PC-9 (cell line): ENCODE measurements around the gene LAMC2. TPM values are rescaled to one million over a fixed set of nuclear protein-coding genes. Genes with fewer than 3 reads are reported as not detected.

Experiments
- BruUV-seq: library from RNA; stranded (reverse); fragments of 400-500 nt; replicated peaks from 2 replicates; lab custom pipeline; 2021; lab: Mats Ljungman, UMichigan
- CTCF ChIA-PET: fragments of 300-600 bp; sonication (Branson Sonifier 250); formaldehyde crosslinking; loops from one replicate; lab custom pipeline; 2022; ENCODE audit warnings: antibody characterized with exemption; lab: Charles Lee
- POLR2A ChIA-PET: fragments of 300-600 bp; sonication (Branson Sonifier 250); formaldehyde crosslinking; loops from one replicate; lab custom pipeline; 2022; ENCODE audit warnings: antibody characterized with exemption; ENCODE audit not compliant: unreplicated experiment; lab: Charles Lee
- DNase-seq, 2 experiments: peaks; one replicate each; pipeline versions ENCODE4 v3.0.0 to v3.0.0-alpha.2; 2015 to 2022; ENCODE audit warnings: mixed read lengths in 1 of 2
- H2AFZ ChIP-seq: fragments of 200-600 bp; sonication (generic); 2 replicates; pipeline ENCODE4 v1.8.1; 2017; ENCODE audit warnings: antibody characterized with exemption
- H3F3A ChIP-seq: fragments of 200-600 bp; sonication (generic); 2 replicates; pipeline ENCODE4 v1.8.1; 2017; ENCODE audit warnings: antibody characterized with exemption, mild to moderate bottlenecking, low read depth; ENCODE audit not compliant: insufficient read depth
- H3K27ac ChIP-seq: fragments of 200-600 bp; sonication (generic); 2 replicates; pipeline ENCODE4 v1.6.1; 2016; ENCODE audit warnings: mixed run types
- H3K27me3 ChIP-seq: fragments of 200-600 bp; sonication (generic); 2 replicates; pipeline ENCODE4 v1.6.1; 2016; ENCODE audit warnings: low read depth, mixed run types; ENCODE audit not compliant: insufficient read depth
- H3K36me3 ChIP-seq: fragments of 200-600 bp; sonication (generic); 2 replicates; pipeline ENCODE4 v1.6.1; 2016; ENCODE audit warnings: low read depth, mixed run types
- H3K4me1 ChIP-seq: fragments of 200-600 bp; sonication (generic); replicated peaks from 2 replicates; pipeline ENCODE4 v1.6.1; 2016; ENCODE audit warnings: mixed run types; ENCODE audit not compliant: insufficient read depth
- H3K4me2 ChIP-seq: fragments of 200-600 bp; sonication (generic); 2 replicates; pipeline ENCODE4 v1.6.1; 2017; ENCODE audit warnings: mixed run types
- H3K4me3 ChIP-seq: fragments of 200-600 bp; sonication (generic); 2 replicates; pipeline ENCODE4 v1.6.1; 2016; ENCODE audit warnings: mixed run types
- H3K79me2 ChIP-seq: fragments of 200-600 bp; sonication (generic); 2 replicates; pipeline ENCODE4 v1.6.1; 2017; ENCODE audit warnings: low read depth, mixed run types
- H3K9me2 ChIP-seq: fragments of 200-600 bp; sonication (generic); 2 replicates; pipeline ENCODE4 v1.8.1; 2017; ENCODE audit warnings: mild to moderate bottlenecking; ENCODE audit not compliant: insufficient read depth
- H3K9me3 ChIP-seq: fragments of 200-600 bp; sonication (generic); 2 replicates; pipeline ENCODE4 v1.8.1; 2016; ENCODE audit warnings: low read depth; ENCODE audit not compliant: insufficient read depth
- H4K20me1 ChIP-seq: fragments of 200-600 bp; sonication (generic); 2 replicates; pipeline ENCODE4 v1.8.1; 2017; ENCODE audit not compliant: insufficient read depth
- EZH2 ChIP-seq: fragments of 200-600 bp; sonication (generic); IDR thresholded peaks from 2 replicates; pipeline ENCODE4 v1.8.0; 2017; ENCODE audit warnings: antibody characterized with exemption, low read depth
- intact Hi-C: fragments of 100-400 bp; cut with micrococcal nuclease; formaldehyde crosslinking; loops from one replicate; pipeline ENCODE4 v1.10.0; 2022; ENCODE audit not compliant: unreplicated experiment
- total RNA-seq: library from RNA; stranded (reverse); gene quantifications from 2 replicates; pipeline ENCODE4 v1.2.3, GENCODE V29; 2021
- TF ChIP-seq, protein P1 (sequence below): fragments of 200-600 bp; sonication (generic); conservative IDR thresholded peaks from 2 replicates; pipeline ENCODE4 v1.6.1; 2017; ENCODE audit warnings: mixed run types, antibody characterized with exemption, mild to moderate bottlenecking, moderate library complexity

Gene LAMC2
- total RNA-seq, 1 experiment from 2014 or later, result 109 TPM

DNA sequence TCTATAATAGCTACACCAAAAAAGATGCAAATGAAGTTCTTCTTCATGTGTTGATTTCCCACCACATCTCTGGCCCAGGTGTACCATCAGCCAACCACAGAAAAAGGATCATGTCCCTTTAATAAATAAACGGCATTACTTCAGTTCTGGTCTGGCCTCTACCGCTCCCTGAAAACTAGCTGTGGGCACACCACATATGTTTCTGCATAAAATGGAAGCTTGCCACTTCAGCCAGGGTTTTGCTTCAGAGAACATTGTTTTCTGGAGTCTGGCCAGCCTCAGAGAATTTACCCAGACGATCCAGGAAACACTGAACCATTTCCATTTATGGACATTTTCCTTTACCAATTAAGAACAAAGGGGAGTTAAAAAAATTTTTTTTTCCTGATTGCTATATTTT is 5.8 kb upstream of the LAMC2 start:
- Histone ChIP-seq H3K79me2 (no peaks in the 10 kb centered on the region), H3K4me2 (peak overlapping the region; percentile 40), H3K27ac (peak overlapping the region; percentile 49), H3K9me3 (no peaks in the 10 kb centered on the region), H3K4me3 (no peak overlapping the region), H3K4me1 (peaks cover 21% of the 10 kb centered on the region), H3F3A (peaks cover 23% of the 10 kb centered on the region; the same call in 1 of the 2 replicates), H3K27me3 (no peaks in the 10 kb centered on the region), H4K20me1 (no peaks in the 10 kb centered on the region), H3K9me2 (no peaks in the 10 kb centered on the region), H3K36me3 (no peaks in the 10 kb centered on the region), H2AFZ (peak overlapping the region; percentile 12; the same call in 1 of the 2 replicates)
- ChIA-PET POLR2A (interaction anchor here (1.1 kb wide), 1 partner anchor 153 kb away, joined by 3 read pairs; no protein-coding TSS in a partner anchor), CTCF (no interaction called here)
- no TSS peak for BruUV-seq
- no peak for DNase-seq
- TF ChIP-seq EZH2, result no peak
- TF ChIP-seq, protein P1, sequence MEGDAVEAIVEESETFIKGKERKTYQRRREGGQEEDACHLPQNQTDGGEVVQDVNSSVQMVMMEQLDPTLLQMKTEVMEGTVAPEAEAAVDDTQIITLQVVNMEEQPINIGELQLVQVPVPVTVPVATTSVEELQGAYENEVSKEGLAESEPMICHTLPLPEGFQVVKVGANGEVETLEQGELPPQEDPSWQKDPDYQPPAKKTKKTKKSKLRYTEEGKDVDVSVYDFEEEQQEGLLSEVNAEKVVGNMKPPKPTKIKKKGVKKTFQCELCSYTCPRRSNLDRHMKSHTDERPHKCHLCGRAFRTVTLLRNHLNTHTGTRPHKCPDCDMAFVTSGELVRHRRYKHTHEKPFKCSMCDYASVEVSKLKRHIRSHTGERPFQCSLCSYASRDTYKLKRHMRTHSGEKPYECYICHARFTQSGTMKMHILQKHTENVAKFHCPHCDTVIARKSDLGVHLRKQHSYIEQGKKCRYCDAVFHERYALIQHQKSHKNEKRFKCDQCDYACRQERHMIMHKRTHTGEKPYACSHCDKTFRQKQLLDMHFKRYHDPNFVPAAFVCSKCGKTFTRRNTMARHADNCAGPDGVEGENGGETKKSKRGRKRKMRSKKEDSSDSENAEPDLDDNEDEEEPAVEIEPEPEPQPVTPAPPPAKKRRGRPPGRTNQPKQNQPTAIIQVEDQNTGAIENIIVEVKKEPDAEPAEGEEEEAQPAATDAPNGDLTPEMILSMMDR, result no peak
- intact Hi-C loops, result loop anchor here (1.0 kb wide), 2 partner anchors 16 to 20 kb away; no protein-coding TSS in a partner anchor

DNA sequence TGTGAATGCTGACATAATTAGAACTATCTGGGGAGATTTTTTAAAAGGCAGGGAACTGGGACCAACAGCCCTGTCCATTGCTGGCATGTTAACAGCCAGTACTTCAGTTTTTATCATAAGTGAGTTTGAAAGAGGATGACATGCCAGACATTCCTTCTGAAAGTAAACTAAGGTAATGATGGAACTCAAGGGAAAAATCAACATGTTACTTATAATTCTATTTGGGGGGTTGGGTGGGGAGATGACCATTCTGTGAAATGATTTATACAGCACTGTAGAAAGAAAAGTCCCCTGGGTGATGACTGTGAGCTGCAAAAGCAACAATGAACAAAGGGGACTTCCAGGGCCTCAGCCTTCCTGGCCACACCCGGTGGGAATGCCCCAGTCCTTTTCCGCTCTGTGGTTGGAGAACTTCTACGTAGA is 5.4 kb upstream of the LAMC2 start:
- POLR2A ChIA-PET, result interaction anchor here (0.7 to 1.1 kb wide), 2 partner anchors 120 to 154 kb away, joined by 3 to 5 read pairs; no protein-coding TSS in a partner anchor

DNA sequence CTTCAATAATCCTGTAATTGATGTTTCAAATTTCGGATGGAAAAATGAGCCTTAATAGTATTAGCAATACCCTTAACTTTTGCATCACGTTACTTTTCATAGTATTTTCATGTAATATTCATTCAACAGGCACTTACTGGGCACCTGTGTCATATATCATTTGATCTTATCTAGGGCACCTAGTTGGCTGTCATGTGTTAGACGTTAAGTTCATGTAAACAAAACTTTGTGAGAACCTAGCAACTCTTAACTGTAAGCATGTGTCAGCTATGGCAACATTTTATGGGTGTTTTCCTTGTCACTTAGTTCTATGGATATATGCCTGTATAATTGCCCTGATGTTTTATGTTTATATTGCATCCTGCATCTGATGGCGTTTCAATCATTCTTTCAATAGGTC is 777 bp downstream of the LAMC2 start:
- H3K79me2 ChIP-seq, result peaks cover 54% of the 10 kb centered on the region
- H3K4me1 ChIP-seq, result peaks cover 44% of the 10 kb centered on the region
- no peaks in the 10 kb centered on the region for H3K9me2 ChIP-seq
- H3K27ac ChIP-seq, result peak overlapping the region; percentile 85
- H3K4me2 ChIP-seq, result peak overlapping the region; percentile 83
- H3K36me3 ChIP-seq, result no peaks in the 10 kb centered on the region
- peak overlapping the region; percentile 75 for H3K4me3 ChIP-seq
- peak in 1 of 2 experiments; percentile 52 for DNase-seq
- no peaks in the 10 kb centered on the region for H3K27me3 ChIP-seq
- no peaks in the 10 kb centered on the region for H4K20me1 ChIP-seq
- intact Hi-C loops, result loop anchor here (1.0 to 2.0 kb wide), 5 partner anchors 27 to 225 kb away; no protein-coding TSS in a partner anchor
- BruUV-seq, result no TSS peak
- H2AFZ ChIP-seq, result peak overlapping the region; percentile 80
- ChIA-PET CTCF (interaction anchor here (0.9 kb wide), 1 partner anchor 165 kb away, joined by 3 read pairs; no protein-coding TSS in a partner anchor), POLR2A (interaction anchor here (0.6 kb wide), 2 partner anchors 38 to 212 kb away, joined by 3 to 4 read pairs; no protein-coding TSS in a partner anchor)
- no peak for TF ChIP-seq EZH2
- TF ChIP-seq, protein P1, result no peak
- no peaks in the 10 kb centered on the region for H3K9me3 ChIP-seq
- peaks cover 23% of the 10 kb centered on the region for H3F3A ChIP-seq

More for the DNA sequence above, 5.4 kb upstream of the LAMC2 start:
- Histone ChIP-seq H3K27me3 (no peaks in the 10 kb centered on the region), H3K36me3 (no peaks in the 10 kb centered on the region), H3F3A (peaks cover 27% of the 10 kb centered on the region), H3K9me2 (no peaks in the 10 kb centered on the region), H2AFZ (peak overlapping the region; percentile 12; the same call in 1 of the 2 replicates), H3K4me3 (no peak overlapping the region), H3K4me2 (peak overlapping the region; percentile 40), H4K20me1 (no peaks in the 10 kb centered on the region), H3K79me2 (no peaks in the 10 kb centered on the region), H3K4me1 (peaks cover 26% of the 10 kb centered on the region), H3K27ac (peak overlapping the region; percentile 49), H3K9me3 (no peaks in the 10 kb centered on the region)
- CTCF ChIA-PET, result no interaction called here
- peak in 1 of 2 experiments; percentile 47 for DNase-seq
- no TSS peak for BruUV-seq
- no peak for TF ChIP-seq EZH2
- TF ChIP-seq, protein P1, result no peak
- intact Hi-C loops, result loop anchor here (1.0 kb wide), 2 partner anchors 16 to 20 kb away; no protein-coding TSS in a partner anchor
